Central memory CD4-positive, alpha-beta T cell (primary cell): ENCODE results near the gene METTL25B.
A peak's percentile ranks its signal among the peaks of the same experiment; 100 is the strongest.
"Not testable (repeated sequence)": the region's sequence is repeated elsewhere in the genome, so short reads cannot be mapped to it uniquely, and the experiment has no call there.

Experiments
- DNase-seq: peaks from one replicate; pipeline ENCODE4 v3.0.0; 2022

The METTL25B gene

DNA sequence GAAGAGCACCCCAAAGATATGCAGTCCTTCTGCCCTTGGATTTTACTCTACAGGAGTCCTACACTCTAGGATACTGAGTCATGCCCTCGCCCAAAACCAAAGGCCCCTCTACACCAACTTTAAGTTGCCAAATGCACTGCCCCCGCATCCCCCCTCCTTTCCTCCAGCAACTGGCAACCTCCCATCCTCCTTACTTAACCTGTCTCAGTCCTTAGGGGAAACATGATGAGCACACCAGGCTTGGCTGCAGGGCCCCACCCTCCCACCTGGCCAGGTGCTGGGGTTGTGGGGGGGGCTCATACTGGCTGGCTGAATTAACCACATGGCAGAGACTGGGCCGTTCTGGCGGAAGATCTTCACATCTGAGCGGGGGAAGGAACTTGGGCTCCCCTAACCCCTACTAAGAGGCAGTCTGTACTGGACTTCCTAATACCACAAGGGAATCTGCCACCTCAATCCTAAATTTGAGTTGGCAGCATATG is 22.0 kb downstream of the METTL25B start:
- no peak for DNase-seq

DNA sequence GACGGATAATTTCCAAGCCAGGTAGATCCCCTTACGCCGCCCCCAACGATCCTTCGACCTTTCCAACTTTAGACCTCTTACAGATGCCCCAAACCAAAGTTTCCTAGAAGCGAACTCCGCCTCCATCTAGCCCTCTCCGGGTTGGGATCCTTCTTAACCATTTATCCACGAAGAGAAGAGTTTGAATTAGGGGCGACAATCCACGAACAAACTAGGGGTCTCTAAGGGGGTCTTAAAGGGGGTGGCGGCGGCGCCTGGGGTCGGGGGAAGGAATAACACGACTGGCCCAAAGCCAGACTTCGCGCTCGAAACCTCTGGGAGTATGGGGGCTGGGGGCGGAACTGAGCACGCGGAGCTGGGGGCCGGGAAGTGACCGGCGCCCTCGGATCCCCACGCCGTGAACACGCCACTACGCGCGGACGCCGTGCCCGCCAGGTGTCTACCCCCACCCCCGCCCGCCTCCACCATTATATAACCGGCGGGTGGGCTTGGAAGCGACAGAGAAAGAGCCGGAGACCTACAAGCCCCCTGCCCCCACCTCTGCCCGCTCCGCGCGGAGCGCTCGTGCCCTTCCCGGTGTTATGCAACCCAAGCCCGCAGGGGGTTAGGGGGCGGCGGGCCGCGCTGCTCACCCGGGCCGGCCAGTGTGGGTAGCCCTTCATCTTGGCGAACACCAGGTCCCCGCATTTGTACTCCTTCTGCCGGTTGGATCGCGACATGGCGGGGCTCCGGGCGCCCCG is 22.6 kb downstream of the METTL25B start:
- DNase-seq = no peak

DNA sequence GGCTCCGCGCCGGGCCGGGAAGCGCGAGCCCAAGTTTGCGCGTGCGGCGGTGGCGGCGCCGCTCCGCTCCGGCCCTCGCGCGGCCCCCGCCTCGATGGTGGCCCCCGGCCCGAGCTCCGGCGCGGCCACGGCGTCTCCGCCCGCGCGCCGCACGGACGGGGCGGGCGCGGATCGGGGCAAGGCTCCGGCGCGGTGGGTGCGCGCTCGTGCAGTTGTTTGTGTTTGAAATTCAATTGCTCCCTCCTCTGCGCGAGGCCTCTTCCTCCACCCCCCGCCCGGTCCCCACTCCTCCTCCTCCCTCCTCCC is 23.1 kb downstream of the METTL25B start, which contains the start of gene HDGF:
Gene HDGF, minus strand, starts transcription at position 225 of the 306 bp plus-strand sequence. CDS start 246 bp downstream, outside the sequence.
- DNase-seq = no peak

DNA sequence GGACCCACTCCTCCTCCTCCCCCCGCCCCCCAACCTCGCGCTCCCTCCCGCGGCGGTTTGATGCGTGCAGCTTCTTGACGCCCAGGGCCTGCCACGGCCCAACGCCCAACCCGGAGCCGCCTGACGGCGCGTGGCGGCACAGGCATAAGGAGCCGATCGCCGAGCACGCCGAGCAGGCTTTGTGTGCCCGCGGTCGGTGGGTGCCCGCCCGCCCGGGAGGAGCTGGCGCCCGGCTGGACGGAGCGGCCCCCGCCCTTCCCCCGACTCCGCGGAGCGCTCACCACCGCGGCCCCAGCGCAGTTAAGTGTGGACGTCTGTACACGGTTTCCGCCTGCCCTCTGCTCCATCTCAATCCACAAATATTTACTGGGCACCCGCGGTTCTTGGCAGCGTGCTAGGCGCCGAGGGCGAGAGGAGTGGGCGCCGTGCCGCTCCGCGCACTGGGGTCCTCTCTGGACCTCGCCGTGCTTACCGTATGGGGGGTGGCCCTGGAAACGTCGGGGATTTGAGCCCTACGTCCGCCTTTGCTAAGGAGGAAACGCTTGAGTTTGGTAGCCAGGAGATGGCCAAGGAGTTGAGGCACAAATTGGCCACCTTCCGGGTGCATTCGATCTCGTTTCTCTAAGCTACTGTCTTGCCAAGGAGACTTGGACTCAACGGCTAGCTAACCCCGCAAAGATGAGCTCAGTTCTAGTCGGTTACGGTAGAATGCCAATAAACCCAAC is 23.6 kb downstream of the METTL25B start:
- DNase-seq = peak; percentile 92

DNA sequence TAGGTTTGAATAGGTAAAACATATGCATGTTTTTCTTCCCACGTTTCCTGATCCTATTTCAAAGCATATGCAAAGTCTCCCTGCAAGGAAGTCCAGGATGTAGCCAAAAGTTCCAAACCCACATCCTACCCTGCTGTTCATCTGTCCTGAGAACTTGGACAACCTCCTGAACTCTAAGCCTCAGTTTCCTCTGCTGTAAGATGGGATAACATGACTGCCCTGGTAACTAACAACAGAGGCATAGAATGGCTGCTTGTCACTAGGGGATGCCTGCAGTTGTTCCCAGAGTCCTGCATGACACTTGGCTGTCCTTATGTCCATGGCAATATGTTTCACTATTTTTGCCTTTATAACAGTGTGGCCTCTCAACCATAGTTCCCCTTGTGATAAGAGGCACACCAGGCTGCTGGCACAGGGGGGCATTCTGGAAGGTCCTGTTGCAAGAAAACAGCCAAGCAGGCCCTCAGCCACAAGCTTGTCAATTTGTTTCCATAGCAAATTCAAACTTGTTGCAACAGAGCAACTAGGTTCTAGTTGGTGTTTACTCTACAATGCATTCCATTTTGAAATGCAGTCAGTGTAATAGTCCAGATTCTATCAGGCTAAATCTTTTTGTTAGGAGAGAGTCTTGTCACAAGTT is 24.7 kb downstream of the METTL25B start:
- no peak for DNase-seq

DNA sequence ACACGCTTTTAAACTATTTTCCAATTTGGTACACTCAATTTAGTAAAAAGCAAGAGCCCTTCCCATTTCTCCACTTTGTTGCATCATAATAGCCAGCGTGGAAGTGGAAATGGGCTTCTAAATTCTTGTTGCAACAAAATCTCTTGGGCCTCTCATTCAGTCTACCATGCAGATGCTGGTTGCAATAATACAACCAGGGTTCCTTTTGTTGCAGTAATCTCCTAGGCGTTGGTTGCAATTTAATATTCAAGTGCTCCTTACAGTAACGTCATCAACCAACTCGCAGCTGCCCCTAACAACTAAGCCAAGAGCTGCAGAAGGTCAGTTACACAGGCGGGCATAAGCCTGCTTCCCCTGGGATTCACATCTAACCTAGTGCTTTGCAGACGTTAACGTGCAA is 25.9 kb downstream of the METTL25B start:
- DNase-seq = no peak

DNA sequence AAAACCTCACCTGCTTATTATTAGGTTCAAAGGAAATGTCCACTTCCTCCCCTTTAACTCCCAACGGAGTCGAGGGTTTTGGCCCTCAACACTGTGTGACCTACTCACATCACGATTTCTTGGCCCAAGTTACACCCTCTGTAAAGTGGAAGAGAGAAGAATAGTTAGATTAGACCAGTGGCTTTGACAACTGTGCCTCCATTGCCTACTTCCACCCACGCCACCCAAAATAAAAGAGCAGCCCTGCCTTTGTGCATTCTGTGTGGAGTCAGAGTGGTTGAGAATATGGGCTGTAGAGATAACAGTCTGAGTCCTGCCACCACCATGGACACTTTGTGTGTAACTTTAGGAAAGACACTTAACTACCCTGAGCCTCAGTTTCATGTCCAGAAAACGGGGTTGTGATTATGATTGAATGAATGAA is 27.3 kb downstream of the METTL25B start:
- no peak for DNase-seq

DNA sequence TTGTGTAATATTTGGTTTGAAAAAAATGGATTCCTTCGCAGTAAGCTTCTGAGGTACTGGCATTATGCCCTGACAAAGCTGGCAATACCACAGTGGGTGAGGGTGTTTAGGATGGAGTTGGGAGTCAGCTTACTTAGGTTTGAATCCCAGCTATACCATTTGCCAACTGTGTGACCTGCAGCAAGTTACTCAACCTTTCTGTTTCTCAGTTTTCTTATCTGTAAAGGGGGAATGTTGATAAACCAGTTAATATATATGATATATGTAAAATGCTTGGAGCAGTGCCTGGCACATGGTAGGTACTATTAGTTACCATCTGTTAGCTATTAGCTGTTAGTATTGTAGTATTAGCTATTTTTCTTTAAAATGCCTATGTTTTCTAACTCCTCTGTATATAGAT is 28.1 kb downstream of the METTL25B start:
- no peak for DNase-seq

DNA sequence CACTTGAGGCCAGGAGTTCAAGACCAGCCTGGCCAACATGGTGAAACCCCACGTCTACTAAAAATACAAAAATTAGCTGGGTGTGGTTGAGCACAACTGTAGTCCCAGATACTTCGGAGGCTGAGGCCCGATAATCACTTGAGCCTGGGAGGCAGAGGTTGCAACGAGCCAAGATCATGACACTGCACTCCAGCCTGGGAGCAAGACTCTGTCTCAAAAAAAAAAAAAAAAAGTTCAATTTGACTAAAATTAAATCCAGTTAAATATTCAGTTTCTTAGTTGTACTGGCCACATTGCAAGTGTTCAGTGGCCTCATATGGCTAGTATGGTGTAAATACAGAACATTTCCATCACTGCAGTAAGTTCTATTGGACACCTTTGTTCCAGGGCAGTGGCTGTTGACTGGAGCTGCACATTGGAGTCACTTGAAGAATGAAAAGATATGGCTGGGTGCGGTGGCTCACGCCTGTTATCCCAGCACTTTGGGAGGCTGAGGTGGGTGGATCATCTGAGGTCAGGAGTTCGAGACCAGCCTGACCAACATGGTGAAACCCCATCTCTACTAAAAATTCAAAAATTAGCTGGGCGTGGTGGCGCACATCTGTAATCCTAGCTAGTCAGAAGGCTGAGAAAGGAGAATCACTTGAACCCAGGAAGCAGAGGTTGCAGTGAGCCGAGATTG is 29.4 kb downstream of the METTL25B start:
- not testable (repeated sequence) for DNase-seq

DNA sequence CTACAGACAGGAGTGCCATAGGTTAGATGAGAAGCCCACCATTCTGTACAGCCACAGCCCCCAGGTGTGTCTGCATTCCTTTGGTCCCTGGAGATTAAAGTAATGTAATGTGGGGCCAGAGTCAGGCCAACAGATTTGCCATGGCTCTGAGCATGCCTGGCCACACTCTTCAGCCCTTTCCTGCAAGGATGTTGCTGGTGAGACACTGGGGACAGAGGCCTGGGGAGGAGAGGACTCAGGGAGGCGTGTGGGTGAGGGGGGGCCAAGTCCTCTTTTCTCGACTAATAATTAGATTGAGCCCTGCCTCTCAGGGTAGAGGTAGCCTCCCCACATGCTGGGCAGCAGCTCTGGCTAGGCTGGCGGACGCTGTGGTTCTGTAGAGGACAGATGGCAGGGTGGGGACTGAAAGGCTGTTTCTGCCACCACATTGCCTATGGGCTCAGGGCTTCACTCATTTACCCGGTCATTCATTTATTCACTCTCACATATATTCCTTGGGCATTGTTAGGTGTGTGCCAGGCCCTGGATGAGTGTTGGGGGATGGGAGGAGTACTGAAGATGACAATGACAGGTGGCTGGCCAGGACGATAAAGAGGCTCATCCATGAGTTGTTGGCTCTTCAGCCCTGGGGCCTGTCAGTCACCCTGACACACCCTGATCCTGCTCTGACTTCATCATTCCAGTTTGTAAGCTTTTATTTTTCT is 32.0 kb downstream of the METTL25B start:
- no peak for DNase-seq

DNA sequence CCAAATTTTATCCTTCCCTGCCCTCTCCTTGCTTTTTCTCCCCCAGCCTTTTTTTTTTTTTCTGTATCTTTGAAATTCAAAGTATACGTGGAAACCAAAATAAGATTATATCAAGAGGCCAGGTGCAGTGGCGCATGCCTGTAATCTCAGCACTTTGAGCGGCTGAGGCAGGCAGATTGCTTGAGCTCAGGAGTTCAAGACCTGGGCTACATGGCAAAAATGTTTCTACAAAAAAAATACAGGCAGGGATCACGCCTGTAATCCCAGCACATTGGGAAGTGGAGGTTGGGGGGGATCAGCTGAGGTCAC is 32.5 kb downstream of the METTL25B start:
- no peak for DNase-seq

DNA sequence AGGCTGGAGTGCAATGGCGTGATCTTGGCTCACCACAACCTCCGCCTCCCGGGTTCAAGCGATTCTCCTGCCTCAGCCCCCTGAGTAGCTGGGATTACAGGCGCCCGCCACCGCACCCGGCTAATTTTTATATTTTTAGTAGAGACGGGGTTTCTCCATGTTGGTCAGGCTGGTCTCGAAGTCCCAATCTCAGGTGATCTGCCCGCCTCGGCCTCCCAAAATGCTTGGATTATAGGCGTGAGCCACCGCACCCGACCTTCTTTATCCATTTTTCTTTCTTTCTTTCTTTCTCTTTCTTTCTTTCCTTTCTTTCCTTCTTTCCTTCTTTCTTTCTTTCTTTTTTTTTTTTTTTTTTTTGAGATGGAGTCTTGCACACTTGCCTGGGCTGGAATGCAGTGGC is 36.9 kb downstream of the METTL25B start:
- not testable (repeated sequence) for DNase-seq

DNA sequence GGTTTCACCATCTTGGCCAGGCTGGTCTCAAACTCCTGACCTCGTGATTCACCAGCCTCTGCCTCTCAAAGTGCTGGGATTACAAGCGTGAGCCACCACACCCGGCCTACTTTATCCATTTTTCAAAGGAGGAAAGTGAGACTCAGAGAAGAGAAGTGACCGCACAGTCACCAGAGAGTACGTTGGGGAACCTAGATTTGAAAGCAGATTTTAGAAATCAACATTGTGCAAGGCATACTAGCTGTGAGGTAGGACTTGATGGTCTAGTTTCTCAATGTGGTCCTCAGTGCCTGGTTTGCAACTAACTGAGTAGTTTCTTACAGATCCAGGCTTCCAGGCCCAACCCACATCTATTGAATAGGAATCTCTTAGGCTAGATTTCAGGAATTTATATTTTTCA is 37.4 kb downstream of the METTL25B start:
- DNase-seq = no peak

DNA sequence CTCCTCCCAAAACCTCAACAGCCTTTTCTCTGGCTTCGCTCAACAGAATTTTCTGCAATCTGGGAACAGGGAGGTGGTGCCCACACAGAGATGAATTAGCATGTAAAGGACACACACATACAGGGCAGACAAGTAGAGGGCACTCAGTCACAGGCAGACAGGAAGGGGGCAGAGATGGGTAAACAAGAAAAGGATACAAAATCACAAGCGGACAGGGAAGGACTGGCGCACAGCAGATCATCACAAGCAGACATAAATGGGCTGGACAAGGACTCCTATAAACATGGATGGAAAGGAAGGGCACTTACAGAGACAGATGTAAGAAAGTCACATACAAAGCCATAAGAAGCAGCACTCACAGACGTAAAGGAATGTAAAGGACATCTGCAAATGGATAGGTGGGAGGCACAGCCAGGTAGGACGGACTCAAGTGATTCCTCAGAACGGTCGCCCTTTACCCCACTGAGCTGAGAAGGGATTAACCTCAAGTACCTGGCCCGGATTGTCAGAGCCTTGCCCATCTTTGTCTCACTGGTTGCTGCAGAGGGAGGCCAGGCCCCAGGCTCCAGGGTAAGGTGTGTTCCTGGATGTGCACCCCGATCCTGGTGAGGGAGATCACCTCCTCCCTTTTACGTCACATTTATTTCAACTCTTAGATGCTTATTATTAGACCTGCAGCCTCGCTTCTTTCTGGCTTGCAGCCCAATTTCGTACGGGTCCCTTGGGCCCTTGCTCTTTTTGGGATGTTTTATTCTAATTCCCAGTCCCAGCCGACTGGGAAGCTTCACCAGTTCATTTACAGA is 38.2 kb downstream of the METTL25B start:
- DNase-seq = no peak

DNA sequence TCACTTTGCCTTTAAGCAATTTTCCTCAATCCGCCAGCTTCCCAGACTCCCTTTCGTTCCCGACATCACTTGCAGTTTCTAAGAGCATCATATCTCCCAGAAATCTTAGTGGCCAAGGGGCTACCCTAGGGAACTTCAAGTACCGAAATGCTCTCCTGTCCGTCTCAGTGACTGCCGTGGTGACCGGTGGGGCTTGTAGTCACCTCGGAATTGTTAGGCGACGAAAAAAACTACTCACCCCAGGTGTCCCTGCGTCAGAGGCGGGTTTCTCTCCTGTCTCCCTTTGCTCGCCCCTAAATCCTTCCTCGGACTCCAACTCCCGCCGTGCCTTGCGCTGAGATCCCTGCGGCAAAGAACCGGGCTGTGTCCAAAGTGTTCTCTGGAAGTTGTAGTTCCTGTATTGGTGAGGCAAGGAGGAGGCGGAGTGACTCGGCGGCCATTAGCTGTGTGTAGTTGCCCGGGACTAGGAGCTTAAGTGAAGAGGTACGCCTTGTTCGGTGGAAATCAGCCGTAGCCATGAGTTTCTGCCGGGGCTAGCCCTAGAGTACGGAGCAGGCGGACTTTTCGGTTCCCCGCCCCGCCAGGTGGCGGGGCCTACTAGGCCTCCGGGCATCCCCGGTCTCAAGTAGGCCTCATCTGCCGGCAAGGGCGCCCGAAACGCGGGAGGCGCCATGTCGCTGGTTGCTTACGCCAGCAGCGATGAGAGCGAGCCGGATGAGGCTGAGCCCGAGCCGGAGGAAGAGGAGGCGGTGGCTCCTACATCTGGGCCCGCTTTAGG is 39.0 kb downstream of the METTL25B start, which contains the start of gene PRCC:
Gene PRCC, plus strand, starts transcription at position 435 of the 778 bp plus-strand sequence. Its CDS starts 237 bp downstream, at position 672.
- peak; percentile 99 for DNase-seq

DNA sequence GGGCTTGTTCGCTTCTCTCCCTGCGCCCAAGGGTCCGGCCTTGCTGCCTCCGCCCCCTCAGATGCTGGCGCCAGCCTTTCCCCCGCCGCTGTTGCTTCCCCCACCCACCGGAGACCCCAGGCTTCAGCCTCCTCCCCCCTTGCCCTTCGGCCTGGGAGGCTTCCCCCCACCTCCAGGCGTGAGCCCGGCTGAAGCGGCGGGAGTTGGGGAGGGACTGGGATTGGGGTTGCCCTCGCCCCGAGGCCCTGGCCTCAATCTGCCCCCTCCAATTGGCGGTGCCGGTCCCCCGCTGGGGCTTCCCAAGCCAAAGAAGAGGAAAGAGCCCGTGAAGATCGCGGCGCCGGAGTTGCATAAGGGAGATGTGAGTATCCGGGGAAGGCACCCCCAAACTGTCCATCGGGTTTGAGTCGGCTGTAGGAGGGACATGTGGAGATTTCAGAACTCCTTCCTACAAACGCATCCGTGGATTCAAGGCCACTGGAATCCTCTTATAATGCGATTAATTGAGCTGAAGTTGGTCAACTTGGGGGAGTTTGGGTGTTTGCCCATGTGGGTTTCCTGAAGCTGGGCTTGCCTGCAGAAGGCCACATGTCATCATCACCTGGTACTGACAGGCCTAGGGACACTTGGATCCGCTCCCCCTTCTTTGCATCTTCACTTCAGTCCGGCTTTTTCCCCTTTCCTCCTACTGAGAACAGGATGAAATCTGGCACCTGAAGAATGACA is 39.8 kb downstream of the METTL25B start:
- DNase-seq = peak; percentile 22

DNA sequence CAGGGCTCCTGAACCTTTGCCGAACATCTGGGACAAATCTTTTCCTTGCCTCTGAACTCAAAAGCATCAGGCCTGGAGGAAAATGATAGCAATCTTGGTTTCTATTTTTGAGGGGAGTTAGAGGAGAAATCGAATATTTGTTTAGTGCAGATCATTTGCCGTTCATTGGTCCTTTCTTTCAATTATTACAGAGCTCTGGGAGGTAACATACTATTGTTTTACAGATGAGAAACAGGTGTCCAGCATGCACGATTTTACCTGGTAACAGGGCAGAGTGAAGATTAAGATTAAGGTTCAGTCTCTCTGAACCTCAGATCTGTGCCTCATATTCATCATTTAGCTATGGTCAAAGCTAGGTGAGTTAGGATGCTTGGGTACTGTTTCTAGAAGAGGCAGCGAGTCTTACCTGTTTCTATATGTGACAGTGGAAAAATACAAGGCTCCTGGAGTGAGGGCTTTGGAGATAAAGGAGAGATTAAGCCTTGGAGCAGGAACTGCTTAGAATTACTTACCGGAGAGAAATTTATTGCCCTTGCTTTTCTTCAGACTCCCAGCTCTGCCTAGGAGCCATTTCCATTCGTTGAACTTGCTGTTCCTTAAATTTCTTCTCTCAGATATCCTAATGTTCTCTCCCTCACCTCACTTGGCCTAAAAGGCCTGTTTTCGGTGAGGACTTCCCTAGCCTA is 40.5 kb downstream of the METTL25B start:
- no peak for DNase-seq

DNA sequence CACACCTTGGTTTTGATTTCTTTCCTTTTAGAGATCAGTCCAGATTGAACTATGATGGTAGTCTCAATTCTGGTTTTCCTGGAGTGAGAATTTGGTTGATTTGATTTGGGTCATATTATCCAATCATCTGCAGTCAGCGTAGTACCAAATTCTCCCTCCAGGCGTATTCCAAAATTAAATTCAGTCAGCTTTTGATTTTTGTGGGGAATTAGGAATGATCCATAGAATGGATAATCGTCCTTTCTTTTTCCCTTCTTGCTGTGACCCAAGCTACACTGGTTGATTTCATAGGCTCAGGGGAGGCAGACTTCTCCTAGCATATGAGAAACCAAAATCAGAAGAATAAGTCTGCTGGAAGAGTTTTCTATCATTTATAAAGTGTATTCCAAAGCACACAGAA is 44.0 kb downstream of the METTL25B start:
- DNase-seq = no peak

DNA sequence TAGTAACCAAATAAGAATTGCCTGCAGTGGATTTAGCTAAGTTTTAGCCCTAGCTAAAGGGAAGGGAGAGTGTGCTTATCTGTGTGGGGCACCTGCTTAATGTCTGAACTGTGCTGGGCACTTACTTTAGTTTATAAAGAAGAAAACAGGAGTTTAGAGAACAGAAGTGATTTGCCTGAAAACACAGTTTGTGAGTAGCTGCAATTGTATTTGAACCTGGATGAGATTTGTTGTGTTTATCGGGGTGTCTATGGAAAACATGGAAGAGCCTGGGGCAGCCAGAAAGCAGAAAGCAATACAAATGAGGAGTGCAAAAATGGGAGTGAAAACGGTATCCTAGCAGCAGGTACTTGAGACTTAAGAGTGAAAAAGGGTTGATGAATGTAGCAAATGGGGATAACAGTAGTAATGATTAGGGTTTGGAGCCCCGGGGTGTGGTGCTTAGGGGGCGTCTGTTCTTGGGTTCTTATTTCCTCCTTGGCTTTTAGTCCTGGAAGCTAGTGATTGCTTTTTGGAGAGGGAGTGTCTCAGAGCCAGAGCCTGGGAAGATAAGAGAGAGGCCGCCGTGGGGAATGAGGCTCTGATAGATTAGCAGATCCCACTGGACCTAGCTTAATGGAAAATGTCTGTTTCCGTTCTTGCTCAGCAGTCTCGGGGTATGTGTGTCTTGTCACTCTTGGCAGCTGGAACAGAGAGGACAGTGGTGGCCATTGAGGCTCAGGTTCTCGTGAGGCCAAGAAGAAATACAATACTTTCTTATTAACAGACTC is 44.6 kb downstream of the METTL25B start:
- DNase-seq = no peak
